GM21360 (cell line): ENCODE data around the gene USB1.
"Not testable (repeated sequence)": the region's sequence is repeated elsewhere in the genome, so short reads cannot be mapped to it uniquely, and the experiment has no call there.

Experiments used
- ATAC-seq: cut with Tn5 transposase; IDR thresholded peaks from one replicate; pipeline ENCODE4 v1.9.1; 2021; ENCODE audit warnings: mild to moderate bottlenecking, moderate library complexity; ENCODE audit not compliant: unreplicated experiment

Gene USB1

GRCh38 chr16:57969451-57970123 lies 31.6 kb upstream of the USB1 start:
- ATAC-seq = no peak

GRCh38 chr16:57970319-57970718 lies 30.9 kb upstream of the USB1 start:
- ATAC-seq = no peak

GRCh38 chr16:57970970-57971369 lies 30.2 kb upstream of the USB1 start, which contains the start of gene CNGB1:
Gene CNGB1, minus strand, starts transcription at chr16:57971128. Its CDS starts 3,842 bp downstream, at chr16:57967286.
- no peak for ATAC-seq

- no peak for ATAC-seq
These were observed 29.4 kb upstream of the USB1 start for GRCh38 chr16:57971848-57972247.

- no peak for ATAC-seq
These were observed 28.9 kb upstream of the USB1 start for GRCh38 chr16:57972306-57972705.

GRCh38 chr16:57976331-57976796 lies 24.8 kb upstream of the USB1 start:
- ATAC-seq = no peak

GRCh38 chr16:57977418-57978069 lies 23.7 kb upstream of the USB1 start:
- ATAC-seq = no peak

- ATAC-seq = not testable (repeated sequence)
These were observed 23.1 kb upstream of the USB1 start for GRCh38 chr16:57978070-57978465.

GRCh38 chr16:57979006-57979585 lies 22.1 kb upstream of the USB1 start:
- ATAC-seq = no peak

GRCh38 chr16:57981636-57982035 lies 19.6 kb upstream of the USB1 start:
- ATAC-seq = no peak

GRCh38 chr16:57982385-57982784 lies 18.8 kb upstream of the USB1 start:
- ATAC-seq = no peak

- no peak for ATAC-seq
These were observed 16.6 kb upstream of the USB1 start for GRCh38 chr16:57984443-57985203.

- no peak for ATAC-seq
These were observed 15.7 kb upstream of the USB1 start for GRCh38 chr16:57985204-57986181.

- no peak for ATAC-seq
These were observed 15.0 kb upstream of the USB1 start for GRCh38 chr16:57986196-57986595.

- ATAC-seq = no peak
These were observed 13.6 kb upstream of the USB1 start for GRCh38 chr16:57987441-57988177.

GRCh38 chr16:57988929-57989328 lies 12.3 kb upstream of the USB1 start:
- no peak for ATAC-seq

- ATAC-seq = no peak
These were observed 9.6 kb upstream of the USB1 start for GRCh38 chr16:57991551-57992059.

GRCh38 chr16:57992084-57992483 lies 9.1 kb upstream of the USB1 start:
- no peak for ATAC-seq

GRCh38 chr16:57993438-57993837 lies 7.8 kb upstream of the USB1 start:
- ATAC-seq = no peak
